ENCODE data around the gene CUTC.
"Not testable (repeated sequence)": the region's sequence is repeated elsewhere in the genome, so short reads cannot be mapped to it uniquely, and the experiment has no call there.

Gene CUTC

GRCh38 chr10:99732033-99732842 is at the start of gene CUTC, which contains the start of gene COX15:
Gene CUTC, plus strand, starts transcription at chr10:99732234. Its CDS starts 115 bp downstream, at chr10:99732349.
Gene COX15, minus strand, starts transcription at chr10:99732127. Its CDS starts 78 bp downstream, at chr10:99732049.
- peak; percentile 89 for DNase-seq

- no peak for DNase-seq
Observed at GRCh38 chr10:99682752-99683151, 49.3 kb upstream of the CUTC start.

- DNase-seq = no peak
Observed at GRCh38 chr10:99685597-99685967, 46.5 kb upstream of the CUTC start.

- DNase-seq = no peak
Observed at GRCh38 chr10:99689461-99689860, 42.6 kb upstream of the CUTC start.

DNA sequence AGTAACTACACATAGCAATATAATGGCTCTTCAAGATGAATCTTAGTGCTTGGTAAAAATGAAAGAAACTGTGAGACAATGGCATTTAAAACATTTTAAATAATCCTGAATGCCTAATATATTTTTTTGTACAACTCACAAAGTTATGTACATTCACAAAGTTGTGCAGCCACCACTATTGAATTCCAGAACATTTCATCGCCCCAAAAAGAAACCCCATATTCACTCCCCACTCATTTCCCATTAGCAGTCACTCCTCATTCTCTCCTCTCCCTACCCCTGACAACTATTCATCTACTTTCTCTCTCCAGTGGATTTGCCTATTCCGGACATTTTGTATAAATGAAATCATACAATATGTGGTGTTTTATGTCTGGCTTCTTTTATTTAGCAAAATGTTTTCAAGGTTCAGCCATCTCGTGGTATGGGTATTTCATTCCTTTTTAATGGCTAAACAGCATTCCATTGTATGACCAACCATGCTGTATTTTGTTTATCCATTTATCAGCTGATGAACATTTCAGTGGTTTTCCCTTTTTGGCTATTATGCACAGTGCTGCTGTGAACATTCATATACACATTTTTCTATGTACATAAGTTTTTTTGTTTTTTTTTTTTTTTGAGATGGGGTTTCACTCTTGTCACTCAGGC is 38.0 kb upstream of the CUTC start:
- DNase-seq = no peak

GRCh38 chr10:99695761-99696160 is 36.3 kb upstream of the CUTC start:
- DNase-seq = no peak

DNA sequence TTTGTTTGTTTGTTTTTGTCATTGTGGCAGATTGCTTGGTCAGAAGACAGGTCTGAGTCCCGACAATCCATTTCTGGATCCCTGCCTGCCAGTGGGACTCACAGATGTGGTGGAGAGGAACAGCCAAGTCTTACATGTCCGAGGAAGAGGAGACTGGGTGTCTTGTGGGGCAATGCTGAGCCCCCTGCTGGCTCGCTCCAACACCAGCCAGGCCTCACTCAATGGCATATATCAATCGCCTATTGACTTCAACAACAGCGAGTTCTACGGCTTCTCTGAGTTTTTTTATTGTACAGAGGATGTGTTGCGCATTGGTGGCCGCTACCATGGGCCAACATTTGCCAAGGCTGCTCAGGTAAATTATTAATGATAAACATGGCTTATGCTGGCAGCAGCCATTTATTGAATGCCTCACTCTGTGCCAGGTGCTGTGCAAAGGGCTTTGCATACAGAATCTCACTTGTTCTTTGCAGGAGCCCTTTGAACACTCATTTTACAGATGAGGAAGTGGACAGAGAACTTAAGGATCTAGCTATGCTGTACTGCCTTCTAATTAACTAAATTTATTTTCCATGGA is 33.4 kb upstream of the CUTC start:
- no peak for DNase-seq

- DNase-seq = no peak
Observed at GRCh38 chr10:99700649-99701048, 31.4 kb upstream of the CUTC start.

DNA sequence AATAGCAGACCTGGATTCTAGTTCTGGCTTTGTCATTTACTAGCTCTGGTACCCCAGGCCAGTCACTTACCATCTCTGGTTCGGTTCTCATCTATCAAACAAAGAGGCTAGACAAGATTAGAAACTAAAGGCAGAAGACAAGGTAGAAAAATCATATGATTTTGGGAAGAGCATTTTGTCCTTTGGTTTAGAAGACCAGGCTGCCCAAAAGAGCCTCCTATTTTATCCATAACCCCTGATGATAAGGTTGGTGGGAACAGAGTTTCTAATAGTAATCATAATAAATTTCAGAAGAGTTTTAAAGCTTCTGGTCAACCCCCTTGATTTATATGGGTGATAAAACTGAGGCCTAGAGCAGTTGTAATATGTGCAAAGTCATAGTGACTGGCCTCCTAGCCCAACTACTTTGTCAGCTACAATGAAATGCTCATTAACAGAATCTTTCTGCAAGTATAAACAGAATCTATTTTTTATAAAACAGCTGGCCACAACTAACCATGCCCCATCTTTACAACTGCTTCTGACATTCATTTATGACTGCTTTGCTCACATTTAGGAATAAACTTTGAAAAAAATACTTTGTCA is 23.5 kb upstream of the CUTC start:
- DNase-seq = no peak

DNA sequence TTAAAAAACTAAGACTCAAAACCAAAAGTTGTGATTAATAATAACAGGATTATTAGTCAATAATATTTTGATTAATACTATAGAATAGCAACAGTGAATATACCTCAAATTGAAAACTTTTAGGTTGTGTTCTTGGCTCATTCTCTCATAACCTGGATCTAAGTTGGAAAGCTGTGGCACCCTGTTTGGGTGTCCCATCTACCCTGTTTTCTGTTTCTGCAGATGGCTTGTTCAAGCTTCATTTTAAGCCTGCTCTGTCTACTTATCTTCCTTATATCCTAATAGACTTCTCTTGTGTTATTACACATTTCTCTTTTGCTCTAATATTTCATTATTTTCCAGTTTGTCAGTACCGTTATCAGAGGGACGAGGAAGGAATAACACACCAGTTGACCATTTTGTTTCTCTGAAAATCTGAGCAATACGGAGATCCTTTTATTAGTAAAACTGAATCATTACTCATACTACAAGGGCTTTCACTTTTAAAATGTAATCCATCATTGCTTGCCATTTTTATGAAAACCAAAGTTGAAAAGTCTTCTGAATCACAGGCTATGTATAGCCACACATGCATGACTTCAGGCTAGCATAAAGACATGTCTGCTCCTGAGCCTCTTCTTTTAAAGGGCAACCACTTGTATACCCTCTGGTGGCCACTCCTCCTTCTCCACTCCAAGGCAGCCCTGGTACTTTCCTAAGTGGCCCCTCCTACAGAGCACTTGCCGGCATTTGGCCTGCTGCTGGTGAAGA is 22.4 kb upstream of the CUTC start:
- no peak for DNase-seq

GRCh38 chr10:99711129-99711719 is 20.8 kb upstream of the CUTC start:
- DNase-seq = no peak

GRCh38 chr10:99714446-99714845 is 17.6 kb upstream of the CUTC start:
- no peak for DNase-seq

DNA sequence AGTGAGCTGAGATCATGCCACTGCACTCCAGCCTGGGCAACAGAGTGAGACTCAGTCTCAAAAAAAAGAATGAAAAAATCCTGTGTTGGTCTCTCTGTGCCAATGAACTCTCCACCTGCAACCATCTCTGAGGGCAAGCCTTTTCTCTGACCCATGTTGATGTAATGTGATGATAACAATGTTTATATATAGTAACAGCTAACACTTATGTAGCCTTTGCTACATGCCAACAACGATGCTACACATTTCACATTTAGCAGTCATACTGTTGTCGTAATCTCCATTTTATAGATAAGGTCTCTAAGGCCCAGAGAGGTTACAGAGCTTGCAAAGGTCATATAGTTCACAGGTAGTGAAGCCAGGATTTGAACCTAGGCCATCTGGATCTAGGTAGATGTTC is 11.6 kb upstream of the CUTC start:
- DNase-seq = no peak

GRCh38 chr10:99730026-99730425 is 2.0 kb upstream of the CUTC start:
- DNase-seq = no peak

- DNase-seq = no peak
Observed at GRCh38 chr10:99731306-99732032, 565 bp upstream of the CUTC start.

DNA sequence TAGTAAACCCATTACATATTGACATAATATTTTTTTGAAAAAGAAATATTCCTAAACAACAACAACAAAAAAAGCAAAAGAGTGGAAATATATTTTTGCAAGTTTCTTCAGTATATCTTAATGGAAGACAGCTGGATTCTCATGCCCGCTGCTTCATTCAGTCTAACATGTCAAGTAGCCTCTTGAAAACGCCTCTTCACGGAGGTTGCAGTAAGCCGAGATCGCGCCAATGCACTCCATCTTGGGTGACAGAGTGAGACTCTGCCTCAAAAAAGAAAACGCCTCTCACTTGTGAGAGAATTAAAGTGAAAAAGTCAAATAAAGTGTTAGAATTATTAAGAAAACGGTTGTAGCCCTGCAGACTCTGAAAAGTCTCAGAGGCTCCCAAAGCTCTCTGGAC is 1.3 kb downstream of the CUTC start:
- no peak for DNase-seq

GRCh38 chr10:99734111-99734510 is 2.1 kb downstream of the CUTC start:
- DNase-seq = not testable (repeated sequence)

DNA sequence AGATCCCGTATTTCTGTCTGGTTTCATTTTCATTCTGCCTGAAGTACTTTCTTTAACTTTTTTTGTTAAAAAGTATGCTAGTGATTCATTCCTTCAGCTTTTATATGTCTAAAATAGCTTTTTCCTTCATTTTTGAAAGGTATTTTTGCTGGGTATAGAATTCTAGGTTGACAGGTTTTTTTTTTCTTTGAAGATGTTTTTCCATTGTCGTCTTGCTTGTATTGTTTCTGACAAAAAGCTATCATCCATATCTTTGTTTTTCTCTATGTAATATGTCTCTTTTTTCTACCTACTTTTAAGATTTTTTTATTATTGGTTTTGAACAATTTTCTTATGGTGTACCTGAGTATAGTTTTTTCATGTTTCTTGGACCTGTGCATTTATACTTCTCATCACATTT is 8.2 kb downstream of the CUTC start:
- no peak for DNase-seq

- no peak for DNase-seq
Observed at GRCh38 chr10:99740933-99741559, 9.0 kb downstream of the CUTC start.

DNA sequence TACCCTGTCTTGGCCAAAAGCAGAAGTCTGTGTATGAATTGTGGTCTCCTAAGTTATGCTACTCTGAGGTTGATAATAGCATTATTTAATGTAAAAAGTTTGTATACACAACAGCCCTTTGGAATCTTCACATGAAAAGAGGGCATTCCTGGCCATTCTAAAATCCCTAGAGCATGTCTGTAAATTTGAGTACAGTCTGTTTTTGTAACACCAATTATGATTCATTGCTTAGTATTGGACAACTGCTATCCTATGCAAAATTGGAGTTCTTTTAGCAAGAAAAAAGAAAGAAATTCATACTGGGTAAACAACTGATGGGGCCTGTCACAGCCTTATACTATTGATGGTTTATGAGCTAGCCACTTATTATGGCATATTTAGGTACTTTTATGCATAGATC is 10.2 kb downstream of the CUTC start:
- no peak for DNase-seq

GRCh38 chr10:99742701-99743100 is 10.7 kb downstream of the CUTC start:
- no peak for DNase-seq
